HCT116 (cell line): ENCODE data around the gene SLC22A23. TPM values are rescaled to one million over a fixed set of nuclear protein-coding genes. Genes with fewer than 3 reads are reported as not detected.

ENCODE experiments used
- ATAC-seq: fragments of 200-7000 bp; cut with Tn5 transposase; 2 replicates; pipeline ENCODE4 v1.9.1; 2020; ENCODE audit warnings: mild to moderate bottlenecking, moderate library complexity
- BruUV-seq: library from RNA; stranded (reverse); fragments of 400-500 nt; replicated peaks from 2 replicates; lab custom pipeline; 2021; lab: Mats Ljungman, UMichigan
- CTCF ChIA-PET: fragments of 300-600 bp; sonication (Branson Sonifier 250); formaldehyde crosslinking; loops from one replicate; lab custom pipeline; 2021; ENCODE audit warnings: antibody characterized with exemption; lab: Charles Lee
- POLR2A ChIA-PET: fragments of 300-600, 350-600 bp; sonication (Branson Sonifier 250); formaldehyde crosslinking; loops from one replicate; lab custom pipeline; 2021; ENCODE audit warnings: antibody characterized with exemption; lab: Charles Lee
- RAD21 ChIA-PET, 2 experiments: fragments of 300-600 bp; sonication (Branson Sonifier 250); formaldehyde crosslinking; loops; one replicate each; lab custom pipeline; 2023; ENCODE audit warnings: low total read pairs in 2 of 2; ENCODE audit not compliant: uncharacterized antibody in 2 of 2, unreplicated experiment in 2 of 2, low non-redundant PET in 1 of 2; lab: Charles Lee
- DNase-seq: peaks from one replicate; pipeline ENCODE4 v3.0.0-alpha.2; 2010; ENCODE audit warnings: low read depth, low spot score
- H2AFZ ChIP-seq: fragments of 200-600 bp; shearing (Covaris generic), sonication (generic); 2 replicates; pipeline ENCODE4 v1.6.1; 2017; ENCODE audit warnings: low read depth, mixed run types, mixed read lengths, antibody characterized with exemption, low read length; ENCODE audit not compliant: poor library complexity, severe bottlenecking
- H3K27ac ChIP-seq: 2 replicates; pipeline ENCODE4 v1.5.1; 2012; ENCODE audit warnings: low read depth, low read length
- H3K27me3 ChIP-seq: fragments of 200-600 bp; sonication (generic); 2 replicates; pipeline ENCODE4 v1.6.1; 2016; ENCODE audit warnings: mixed run types, low read length, mixed read lengths; ENCODE audit not compliant: insufficient read depth
- H3K36me3 ChIP-seq, 2 experiments: fragments of 200-500 bp in 1 of 2; fragments of 200-600 bp in 1 of 2; sonication (Bioruptor generic) in 1 of 2; sonication (generic) in 1 of 2; 2 replicates each; pipeline versions ENCODE4 v1.5.1 to v1.6.1; 2014 to 2016; ENCODE audit warnings: low read length in 2 of 2, inconsistent platforms in 1 of 2, mixed read lengths in 1 of 2, mixed run types in 1 of 2; ENCODE audit not compliant: insufficient read depth in 2 of 2, control insufficient read depth in 1 of 2
- H3K4me1 ChIP-seq, 2 experiments: fragments of 200-600 bp in 1 of 2; sonication (generic) in 1 of 2; 2 replicates each; pipeline versions ENCODE4 v1.5.1 to v1.6.1; 2012 to 2017; ENCODE audit warnings: low read length in 2 of 2, inconsistent platforms in 1 of 2, mild to moderate bottlenecking in 1 of 2, mixed read lengths in 1 of 2, mixed run types in 1 of 2, moderate library complexity in 1 of 2; ENCODE audit not compliant: insufficient read depth in 2 of 2, control insufficient read depth in 1 of 2
- H3K4me2 ChIP-seq: fragments of 200-600 bp; sonication (generic); 2 replicates; pipeline ENCODE4 v1.6.1; 2017; ENCODE audit warnings: mixed run types, low read length, mixed read lengths
- H3K4me3 ChIP-seq, 2 experiments: fragments of 200-600 bp in 1 of 2; sonication (generic) in 1 of 2; replicated peaks in 1 of 2; 2 replicates each; pipeline ENCODE4 v1.5.1; 2011 to 2016; ENCODE audit warnings: low read length in 2 of 2, control low read depth in 1 of 2, low read depth in 1 of 2, mild to moderate bottlenecking in 1 of 2, mixed read lengths in 1 of 2, mixed run types in 1 of 2
- H3K79me2 ChIP-seq: fragments of 200-600 bp; sonication (generic); 2 replicates; pipeline ENCODE4 v1.6.1; 2017; ENCODE audit warnings: mild to moderate bottlenecking, mixed run types, low read length, moderate library complexity, mixed read lengths; ENCODE audit not compliant: insufficient read depth
- H3K9ac ChIP-seq: fragments of 200-600 bp; sonication (generic); 2 replicates; pipeline ENCODE4 v1.6.1; 2016; ENCODE audit warnings: low read length, mixed read lengths
- H3K9me2 ChIP-seq: fragments of 200-600 bp; sonication (generic), shearing (Covaris generic); 2 replicates; pipeline ENCODE4 v1.6.1; 2017; ENCODE audit warnings: mixed run types, mild to moderate bottlenecking, moderate library complexity; ENCODE audit not compliant: insufficient read depth
- H3K9me3 ChIP-seq, 2 experiments: fragments of 200-500 bp in 1 of 2; fragments of 200-600 bp in 1 of 2; sonication (Bioruptor generic) in 1 of 2; sonication (generic) in 1 of 2; 2 replicates each; pipeline ENCODE4 v1.6.1; 2014 to 2017; ENCODE audit warnings: low read length in 2 of 2, mixed read lengths in 2 of 2, inconsistent platforms in 1 of 2, low read depth in 1 of 2, mild to moderate bottlenecking in 1 of 2, mixed run types in 1 of 2, moderate library complexity in 1 of 2; ENCODE audit not compliant: control insufficient read depth in 1 of 2, insufficient read depth in 1 of 2
- H4K20me1 ChIP-seq: fragments of 200-600 bp; sonication (generic), shearing (Covaris generic); 2 replicates; pipeline ENCODE4 v1.6.1; 2017; ENCODE audit warnings: mixed run types, mild to moderate bottlenecking, moderate library complexity; ENCODE audit not compliant: insufficient read depth
- CBX3 ChIP-seq: IDR thresholded peaks from 2 replicates; pipeline ENCODE4 v1.6.1; 2012; ENCODE audit warnings: low read depth
- CEBPB ChIP-seq: IDR thresholded peaks from 2 replicates; pipeline ENCODE4 v1.6.1; 2012; ENCODE audit warnings: low read depth
- EGR1 ChIP-seq: IDR thresholded peaks from 2 replicates; pipeline ENCODE4 v1.6.1; 2012; ENCODE audit warnings: low read depth
- EZH2phosphoT487 ChIP-seq: fragments of 200-600 bp; IDR thresholded peaks from 2 replicates; pipeline ENCODE4 v1.6.1; 2018; ENCODE audit warnings: antibody characterized with exemption, borderline replicate concordance
- FOSL1 ChIP-seq: IDR thresholded peaks from 2 replicates; pipeline ENCODE4 v1.6.1; 2012; ENCODE audit warnings: low read depth
- JUND ChIP-seq: IDR thresholded peaks from 2 replicates; pipeline ENCODE4 v1.6.1; 2012
- POLR2A ChIP-seq: IDR thresholded peaks from 2 replicates; pipeline ENCODE4 v1.7.0; 2011; ENCODE audit warnings: borderline replicate concordance; ENCODE audit not compliant: insufficient read depth, insufficient read length; ENCODE audit errors: extremely low read depth
- POLR2AphosphoS5 ChIP-seq: IDR thresholded peaks from 2 replicates; pipeline ENCODE4 v1.6.1; 2011; ENCODE audit warnings: mild to moderate bottlenecking, low read depth, low read length, moderate library complexity
- RAD21 ChIP-seq: IDR thresholded peaks from 2 replicates; pipeline ENCODE4 v1.6.1; 2012; ENCODE audit warnings: low read depth, mild to moderate bottlenecking
- SIN3A ChIP-seq: IDR thresholded peaks from 2 replicates; pipeline ENCODE4 v1.6.1; 2012; ENCODE audit warnings: low read depth
- SP1 ChIP-seq: IDR thresholded peaks from 2 replicates; pipeline ENCODE4 v1.6.1; 2012; ENCODE audit warnings: low read depth
- SRF ChIP-seq: IDR thresholded peaks from 2 replicates; pipeline ENCODE4 v1.6.1; 2012; ENCODE audit warnings: low read depth
- TCF7L2 ChIP-seq: IDR thresholded peaks from 2 replicates; pipeline ENCODE4 v1.7.0; 2011; ENCODE audit warnings: borderline replicate concordance, inconsistent platforms; ENCODE audit not compliant: insufficient read depth, insufficient read length; ENCODE audit errors: extremely low read depth
- YY1 ChIP-seq: IDR thresholded peaks from 2 replicates; pipeline ENCODE4 v1.6.1; 2011; ENCODE audit warnings: low read length, low read depth, moderate library complexity, mild to moderate bottlenecking; ENCODE audit not compliant: insufficient replicate concordance; ENCODE audit errors: extremely low read depth
- ZFX ChIP-seq: fragments of 450-650 bp; IDR thresholded peaks from 2 replicates; pipeline ENCODE4 v1.6.1; 2017
- ZNF274 ChIP-seq: fragments of 200-500 bp; sonication (Bioruptor generic); IDR thresholded peaks from 2 replicates; pipeline ENCODE4 v1.6.1; 2014; ENCODE audit warnings: mild to moderate bottlenecking, low read depth, low read length, inconsistent platforms
- intact Hi-C: fragments of 100-400 bp; cut with micrococcal nuclease; formaldehyde crosslinking; loops from 2 replicates; pipeline ENCODE4 v1.10.0; 2022
- total RNA-seq: library from RNA; stranded (reverse); gene quantifications from one replicate; pipeline ENCODE4 v1.2.1, GENCODE V29; 2021; ENCODE audit not compliant: unreplicated experiment
- TF ChIP-seq, protein P1 (sequence below): IDR thresholded peaks from 2 replicates; pipeline ENCODE4 v1.6.1; 2012; ENCODE audit warnings: low read depth
- TF ChIP-seq, protein P2 (sequence below): IDR thresholded peaks from 2 replicates; pipeline ENCODE4 v1.6.1; 2012
- TF ChIP-seq, protein P3 (sequence below): IDR thresholded peaks from 2 replicates; pipeline ENCODE4 v1.6.1; 2012

SLC22A23 gene
- total RNA-seq, 1 experiment from 2014 or later, result 11.5 TPM

DNA sequence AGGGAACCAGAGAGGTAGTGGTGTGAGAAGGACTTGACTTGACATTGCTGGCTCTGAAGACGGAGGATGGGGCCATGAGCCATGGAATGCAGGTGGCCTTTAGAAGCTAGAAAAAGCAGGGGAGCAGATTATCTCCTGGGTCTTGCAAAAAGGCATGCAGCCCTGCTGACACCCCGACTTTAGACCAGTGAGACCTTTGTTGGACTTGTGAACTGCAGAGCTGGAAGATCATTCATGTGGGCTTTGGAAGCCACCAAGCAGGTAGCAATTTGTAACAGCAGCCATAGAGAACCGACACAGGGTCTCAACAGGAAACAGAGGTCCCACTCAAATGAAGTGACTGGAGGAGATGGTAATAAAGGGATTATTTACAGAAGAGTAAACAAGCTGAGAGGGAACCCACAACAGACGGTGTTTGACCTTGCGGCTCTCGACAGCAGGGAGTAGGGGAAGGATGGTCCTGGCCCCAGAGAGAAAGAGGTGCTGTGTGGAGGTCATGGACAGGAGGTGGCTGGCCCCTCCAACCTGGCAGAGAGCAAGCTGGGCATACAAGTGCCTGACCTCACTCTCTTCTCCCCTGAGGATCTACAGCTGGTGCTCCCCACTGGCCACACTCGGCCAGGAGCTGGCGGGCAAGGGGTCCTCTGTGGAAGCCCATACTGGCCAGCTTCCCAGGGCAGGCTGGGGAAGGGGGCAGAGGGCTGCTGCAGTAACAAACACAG is 43.9 kb downstream of the SLC22A23 start:
- Histone ChIP-seq H3K9me2 (no peaks in the 10 kb centered on the region), H3K4me1 (no peaks in the 10 kb centered on the region; a peak in 1 of 4 replicates), H3K9ac (no peak overlapping the region), H3K27ac (no peak overlapping the region), H3K36me3 (no peaks in the 10 kb centered on the region), H3K27me3 (no peaks in the 10 kb centered on the region), H3K9me3 (no peaks in the 10 kb centered on the region), H2AFZ (no peak overlapping the region), H3K4me2 (no peak overlapping the region), H3K79me2 (no peaks in the 10 kb centered on the region), H4K20me1 (no peaks in the 10 kb centered on the region), H3K4me3 (no peak overlapping the region)
- no peak for DNase-seq
- no TSS peak for BruUV-seq
- intact Hi-C loops, result no loop called here
- POLR2A ChIA-PET, result no interaction called here
- no peak for ATAC-seq
- CTCF ChIA-PET, result no interaction called here
- RAD21 ChIA-PET, result no interaction called here
- TF ChIP-seq SIN3A, result no peak
- TF ChIP-seq TCF7L2, result no peak
- TF ChIP-seq SRF, result no peak
- no peak for TF ChIP-seq EGR1
- no peak for TF ChIP-seq ZFX
- TF ChIP-seq, protein P1, sequence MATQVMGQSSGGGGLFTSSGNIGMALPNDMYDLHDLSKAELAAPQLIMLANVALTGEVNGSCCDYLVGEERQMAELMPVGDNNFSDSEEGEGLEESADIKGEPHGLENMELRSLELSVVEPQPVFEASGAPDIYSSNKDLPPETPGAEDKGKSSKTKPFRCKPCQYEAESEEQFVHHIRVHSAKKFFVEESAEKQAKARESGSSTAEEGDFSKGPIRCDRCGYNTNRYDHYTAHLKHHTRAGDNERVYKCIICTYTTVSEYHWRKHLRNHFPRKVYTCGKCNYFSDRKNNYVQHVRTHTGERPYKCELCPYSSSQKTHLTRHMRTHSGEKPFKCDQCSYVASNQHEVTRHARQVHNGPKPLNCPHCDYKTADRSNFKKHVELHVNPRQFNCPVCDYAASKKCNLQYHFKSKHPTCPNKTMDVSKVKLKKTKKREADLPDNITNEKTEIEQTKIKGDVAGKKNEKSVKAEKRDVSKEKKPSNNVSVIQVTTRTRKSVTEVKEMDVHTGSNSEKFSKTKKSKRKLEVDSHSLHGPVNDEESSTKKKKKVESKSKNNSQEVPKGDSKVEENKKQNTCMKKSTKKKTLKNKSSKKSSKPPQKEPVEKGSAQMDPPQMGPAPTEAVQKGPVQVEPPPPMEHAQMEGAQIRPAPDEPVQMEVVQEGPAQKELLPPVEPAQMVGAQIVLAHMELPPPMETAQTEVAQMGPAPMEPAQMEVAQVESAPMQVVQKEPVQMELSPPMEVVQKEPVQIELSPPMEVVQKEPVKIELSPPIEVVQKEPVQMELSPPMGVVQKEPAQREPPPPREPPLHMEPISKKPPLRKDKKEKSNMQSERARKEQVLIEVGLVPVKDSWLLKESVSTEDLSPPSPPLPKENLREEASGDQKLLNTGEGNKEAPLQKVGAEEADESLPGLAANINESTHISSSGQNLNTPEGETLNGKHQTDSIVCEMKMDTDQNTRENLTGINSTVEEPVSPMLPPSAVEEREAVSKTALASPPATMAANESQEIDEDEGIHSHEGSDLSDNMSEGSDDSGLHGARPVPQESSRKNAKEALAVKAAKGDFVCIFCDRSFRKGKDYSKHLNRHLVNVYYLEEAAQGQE, result no peak
- no peak for TF ChIP-seq CBX3
- no peak for TF ChIP-seq JUND
- TF ChIP-seq, protein P2, sequence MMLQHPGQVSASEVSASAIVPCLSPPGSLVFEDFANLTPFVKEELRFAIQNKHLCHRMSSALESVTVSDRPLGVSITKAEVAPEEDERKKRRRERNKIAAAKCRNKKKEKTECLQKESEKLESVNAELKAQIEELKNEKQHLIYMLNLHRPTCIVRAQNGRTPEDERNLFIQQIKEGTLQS, result no peak
- no peak for TF ChIP-seq POLR2AphosphoS5
- no peak for TF ChIP-seq SP1
- no peak for TF ChIP-seq FOSL1
- TF ChIP-seq ZNF274, result no peak
- TF ChIP-seq EZH2phosphoT487, result no peak
- TF ChIP-seq RAD21, result no peak
- TF ChIP-seq POLR2A, result no peak
- TF ChIP-seq, protein P3, sequence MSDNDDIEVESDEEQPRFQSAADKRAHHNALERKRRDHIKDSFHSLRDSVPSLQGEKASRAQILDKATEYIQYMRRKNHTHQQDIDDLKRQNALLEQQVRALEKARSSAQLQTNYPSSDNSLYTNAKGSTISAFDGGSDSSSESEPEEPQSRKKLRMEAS, result no peak
- TF ChIP-seq CEBPB, result no peak
- no peak for TF ChIP-seq YY1
